GM23338 (cell line): ENCODE results near the gene GNA12. TPM values are rescaled to one million over a fixed set of nuclear protein-coding genes. Genes with fewer than 3 reads are reported as not detected.

Experiments
- ATAC-seq: fragments of 200-7000 bp; cut with Tn5 transposase; 3 replicates; pipeline ENCODE4 v1.9.1; 2020
- DNase-seq: peaks from one replicate; pipeline ENCODE4 v3.0.0-alpha.2; 2015; ENCODE audit warnings: low spot score
- H2AFZ ChIP-seq: fragments of 200-600 bp; sonication (generic); 2 replicates; pipeline ENCODE4 v1.8.0; 2016; ENCODE audit warnings: antibody characterized with exemption, mild to moderate bottlenecking, moderate library complexity
- H3F3A ChIP-seq: fragments of 200-600 bp; sonication (generic); replicated peaks from 2 replicates; pipeline ENCODE4 v1.8.0; 2017; ENCODE audit warnings: antibody characterized with exemption, mixed run types, low read depth
- H3K27ac ChIP-seq: fragments of 200-600 bp; sonication (generic); 2 replicates; pipeline ENCODE4 v1.6.1; 2016; ENCODE audit warnings: low read depth
- H3K27me3 ChIP-seq: fragments of 200-600 bp; sonication (generic); 2 replicates; pipeline ENCODE4 v1.8.0; 2016; ENCODE audit warnings: mild to moderate bottlenecking, mixed run types, moderate library complexity; ENCODE audit not compliant: insufficient read depth
- H3K36me3 ChIP-seq: fragments of 200-600 bp; sonication (generic); 2 replicates; pipeline ENCODE4 v1.8.0; 2016; ENCODE audit warnings: mild to moderate bottlenecking; ENCODE audit not compliant: insufficient read depth
- H3K4me1 ChIP-seq: fragments of 200-600 bp; sonication (generic); 2 replicates; pipeline ENCODE4 v1.8.0; 2016; ENCODE audit warnings: mild to moderate bottlenecking, moderate library complexity; ENCODE audit not compliant: insufficient read depth
- H3K4me2 ChIP-seq: fragments of 200-600 bp; sonication (generic); 2 replicates; pipeline ENCODE4 v1.7.1; 2017; ENCODE audit warnings: mixed run types
- H3K4me3 ChIP-seq: fragments of 200-600 bp; sonication (generic); 2 replicates; pipeline ENCODE4 v1.6.1; 2016; ENCODE audit warnings: mixed run types
- H3K79me2 ChIP-seq: fragments of 200-600 bp; sonication (generic); replicated peaks from 2 replicates; pipeline ENCODE4 v1.8.0; 2017; ENCODE audit warnings: mild to moderate bottlenecking; ENCODE audit not compliant: insufficient read depth
- H3K9me2 ChIP-seq: fragments of 200-600 bp; sonication (generic); 2 replicates; pipeline ENCODE4 v1.8.0; 2017; ENCODE audit not compliant: insufficient read depth
- H4K20me1 ChIP-seq: fragments of 200-600 bp; sonication (generic); replicated peaks from 2 replicates; pipeline ENCODE4 v1.8.0; 2017; ENCODE audit warnings: mild to moderate bottlenecking; ENCODE audit not compliant: insufficient read depth
- H3K27ac Mint-ChIP-seq: 2 replicates; pipeline ENCODE4 v1.8.0; 2020; ENCODE audit warnings: inconsistent platforms, mild to moderate bottlenecking, moderate library complexity, mixed read lengths
- H3K27me3 Mint-ChIP-seq: 3 replicates; pipeline ENCODE4 v1.8.0; 2022; ENCODE audit warnings: low read depth, mild to moderate bottlenecking, moderate library complexity, mixed read lengths, inconsistent platforms; ENCODE audit not compliant: insufficient read depth, poor library complexity
- H3K36me3 Mint-ChIP-seq: 3 replicates; pipeline ENCODE4 v1.8.0; 2021; ENCODE audit warnings: low read depth, mild to moderate bottlenecking, inconsistent platforms, moderate library complexity, mixed read lengths
- H3K4me1 Mint-ChIP-seq: 3 replicates; pipeline ENCODE4 v1.8.0; 2020; ENCODE audit warnings: mild to moderate bottlenecking, inconsistent platforms, mixed read lengths
- H3K4me3 Mint-ChIP-seq: 3 replicates; pipeline ENCODE4 v1.8.0; 2021; ENCODE audit warnings: moderate library complexity, mild to moderate bottlenecking, inconsistent platforms, mixed read lengths
- H3K9me3 Mint-ChIP-seq: 3 replicates; pipeline ENCODE4 v1.8.0; 2020; ENCODE audit warnings: moderate library complexity, mild to moderate bottlenecking, inconsistent platforms, mixed read lengths
- CREB1 ChIP-seq: fragments of 250-450 bp; sonication (Bioruptor Pico); IDR thresholded peaks from 2 replicates; pipeline ENCODE4 v1.5.0; 2020; ENCODE audit warnings: low read depth, mild to moderate bottlenecking, moderate library complexity
- EZH2phosphoT487 ChIP-seq: fragments of 200-600 bp; sonication (generic); IDR thresholded peaks from one replicate; pipeline ENCODE4 v1.8.1; 2018; ENCODE audit warnings: antibody characterized with exemption; ENCODE audit not compliant: unreplicated experiment
- JUNB ChIP-seq: IDR thresholded peaks from one replicate; pipeline ENCODE4 v1.6.1; 2016; ENCODE audit warnings: antibody characterized with exemption; ENCODE audit not compliant: unreplicated experiment
- NANOG ChIP-seq: IDR thresholded peaks from 2 replicates; pipeline ENCODE4 v1.6.1; 2016; ENCODE audit warnings: antibody characterized with exemption, borderline replicate concordance
- POLR2AphosphoS5 ChIP-seq: IDR thresholded peaks from 2 replicates; pipeline ENCODE4 v1.6.1; 2016; ENCODE audit warnings: antibody characterized with exemption, low read depth
- STAT1 ChIP-seq: IDR thresholded peaks from one replicate; pipeline ENCODE4 v1.6.1; 2016; ENCODE audit warnings: antibody characterized with exemption; ENCODE audit not compliant: unreplicated experiment
- ZNF331 ChIP-seq: fragments of 250-450 bp; sonication (Bioruptor Pico); IDR thresholded peaks from 2 replicates; pipeline ENCODE4 v1.5.0; 2020; ENCODE audit warnings: low read depth, mild to moderate bottlenecking, moderate library complexity
- polyA plus RNA-seq: library from polyadenylated mRNA; unstranded; fragments of >200 nt; fragmentation: Nextera tagmentation; extraction: Ambion mirVana; gene quantifications from 2 replicates; pipeline ENCODE4 v1.2.1, GENCODE V29; 2016
- total RNA-seq: library from RNA; depleted of rRNA; stranded (reverse); fragments of >200 nt; shearing (Covaris generic); gene quantifications from 2 replicates; pipeline ENCODE4 v1.2.3, GENCODE V29; 2014
- TF ChIP-seq, protein P1 (sequence below), 2 experiments: fragments of 200-600 bp in 1 of 2; sonication (generic) in 1 of 2; conservative IDR thresholded peaks; 2 replicates each; pipeline versions ENCODE4 v1.5.1 to v1.6.1; 2016 to 2017; ENCODE audit warnings: antibody characterized with exemption in 2 of 2, low read depth in 2 of 2, mild to moderate bottlenecking in 2 of 2, moderate library complexity in 1 of 2
- TF ChIP-seq, protein P2 (sequence below): IDR thresholded peaks from one replicate; pipeline ENCODE4 v1.6.1; 2018; ENCODE audit warnings: antibody characterized with exemption; ENCODE audit not compliant: unreplicated experiment
- TF ChIP-seq, protein P3 (sequence below): IDR thresholded peaks from 2 replicates; pipeline ENCODE4 v1.6.1; 2016; ENCODE audit warnings: antibody characterized with exemption

The GNA12 gene
- total and polyA plus RNA-seq, 2 experiments from 2014 or later: 24.0 to 87.7 TPM

DNA sequence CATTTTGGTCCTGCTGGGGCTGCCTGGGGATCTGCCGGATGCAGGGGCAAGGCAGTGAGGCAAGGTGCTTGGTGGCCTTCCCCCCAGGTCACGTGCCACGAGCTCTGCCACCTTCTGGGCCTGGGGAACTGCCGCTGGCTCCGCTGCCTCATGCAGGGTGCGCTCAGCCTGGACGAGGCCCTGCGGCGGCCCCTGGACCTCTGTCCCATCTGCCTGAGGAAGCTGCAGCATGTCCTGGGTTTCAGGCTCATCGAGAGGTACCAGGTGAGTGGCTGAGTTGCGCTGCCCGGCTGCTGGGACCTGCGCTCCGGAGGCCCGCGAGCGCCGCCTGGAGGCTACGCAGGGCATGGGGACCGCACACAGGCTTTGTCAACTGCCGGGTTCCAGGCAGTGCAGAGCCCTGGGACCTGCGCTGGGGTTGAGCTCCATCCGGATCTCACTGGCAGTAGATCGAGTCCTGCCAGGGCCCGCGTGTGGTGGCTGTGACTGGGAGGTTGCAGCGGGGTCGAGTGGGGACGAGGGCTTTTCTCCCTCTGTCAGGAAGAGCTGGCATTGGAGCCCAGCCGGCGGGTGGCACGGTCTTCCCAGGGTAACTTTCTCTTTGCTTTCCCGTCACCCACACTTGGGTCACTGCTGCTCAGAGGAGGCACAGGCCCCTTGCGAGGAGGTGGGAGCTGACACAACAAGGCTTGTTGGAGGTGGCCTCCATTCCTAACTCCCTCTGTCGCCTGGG is 134.4 kb downstream of the GNA12 start:
- H3K36me3 Mint-ChIP-seq: peaks cover 13% of the 10 kb centered on the region
- H3K4me2 ChIP-seq: no peak overlapping the region

More for the DNA sequence above, 134.4 kb downstream of the GNA12 start:
- Mint-ChIP-seq H3K27me3 (peaks cover 17% of the 10 kb centered on the region), H3K4me3 (no peak overlapping the region), H3K9me3 (0 out of 3 replicates have a peak, but pooled peaks cover 2% of the 10 kb centered on the region), H3K27ac (no peak overlapping the region), H3K4me1 (peaks cover 22% of the 10 kb centered on the region)
- Histone ChIP-seq H3F3A (no peaks in the 10 kb centered on the region), H2AFZ (no peak overlapping the region), H3K36me3 (no peaks in the 10 kb centered on the region), H3K27me3 (no peaks in the 10 kb centered on the region), H3K4me1 (no peaks in the 10 kb centered on the region), H3K9me2 (no peaks in the 10 kb centered on the region), H4K20me1 (no peaks in the 10 kb centered on the region; the same call in 1 of the 2 replicates), H3K27ac (no peak overlapping the region), H3K79me2 (no peaks in the 10 kb centered on the region), H3K4me3 (no peak overlapping the region)
- ATAC-seq (peak; percentile 91), DNase-seq (peak; percentile 93)
- TF ChIP-seq, protein P1, sequence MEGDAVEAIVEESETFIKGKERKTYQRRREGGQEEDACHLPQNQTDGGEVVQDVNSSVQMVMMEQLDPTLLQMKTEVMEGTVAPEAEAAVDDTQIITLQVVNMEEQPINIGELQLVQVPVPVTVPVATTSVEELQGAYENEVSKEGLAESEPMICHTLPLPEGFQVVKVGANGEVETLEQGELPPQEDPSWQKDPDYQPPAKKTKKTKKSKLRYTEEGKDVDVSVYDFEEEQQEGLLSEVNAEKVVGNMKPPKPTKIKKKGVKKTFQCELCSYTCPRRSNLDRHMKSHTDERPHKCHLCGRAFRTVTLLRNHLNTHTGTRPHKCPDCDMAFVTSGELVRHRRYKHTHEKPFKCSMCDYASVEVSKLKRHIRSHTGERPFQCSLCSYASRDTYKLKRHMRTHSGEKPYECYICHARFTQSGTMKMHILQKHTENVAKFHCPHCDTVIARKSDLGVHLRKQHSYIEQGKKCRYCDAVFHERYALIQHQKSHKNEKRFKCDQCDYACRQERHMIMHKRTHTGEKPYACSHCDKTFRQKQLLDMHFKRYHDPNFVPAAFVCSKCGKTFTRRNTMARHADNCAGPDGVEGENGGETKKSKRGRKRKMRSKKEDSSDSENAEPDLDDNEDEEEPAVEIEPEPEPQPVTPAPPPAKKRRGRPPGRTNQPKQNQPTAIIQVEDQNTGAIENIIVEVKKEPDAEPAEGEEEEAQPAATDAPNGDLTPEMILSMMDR (conservative IDR thresholded peaks at IDR 0.05; ENCODE audit: low read depth in 2 of 2): peak; percentile 85 to 97
- TF ChIP-seq ZNF331 (CRISPR knock-in tag) (no peak; the same call in 1 of the 2 replicates), POLR2AphosphoS5 (no peak), JUNB (no peak), NANOG (no peak), STAT1 (no peak), EZH2phosphoT487 (no peak), CREB1 (CRISPR knock-in tag) (peak; percentile 12; the same call in 1 of the 2 replicates)
- TF ChIP-seq, protein P2, sequence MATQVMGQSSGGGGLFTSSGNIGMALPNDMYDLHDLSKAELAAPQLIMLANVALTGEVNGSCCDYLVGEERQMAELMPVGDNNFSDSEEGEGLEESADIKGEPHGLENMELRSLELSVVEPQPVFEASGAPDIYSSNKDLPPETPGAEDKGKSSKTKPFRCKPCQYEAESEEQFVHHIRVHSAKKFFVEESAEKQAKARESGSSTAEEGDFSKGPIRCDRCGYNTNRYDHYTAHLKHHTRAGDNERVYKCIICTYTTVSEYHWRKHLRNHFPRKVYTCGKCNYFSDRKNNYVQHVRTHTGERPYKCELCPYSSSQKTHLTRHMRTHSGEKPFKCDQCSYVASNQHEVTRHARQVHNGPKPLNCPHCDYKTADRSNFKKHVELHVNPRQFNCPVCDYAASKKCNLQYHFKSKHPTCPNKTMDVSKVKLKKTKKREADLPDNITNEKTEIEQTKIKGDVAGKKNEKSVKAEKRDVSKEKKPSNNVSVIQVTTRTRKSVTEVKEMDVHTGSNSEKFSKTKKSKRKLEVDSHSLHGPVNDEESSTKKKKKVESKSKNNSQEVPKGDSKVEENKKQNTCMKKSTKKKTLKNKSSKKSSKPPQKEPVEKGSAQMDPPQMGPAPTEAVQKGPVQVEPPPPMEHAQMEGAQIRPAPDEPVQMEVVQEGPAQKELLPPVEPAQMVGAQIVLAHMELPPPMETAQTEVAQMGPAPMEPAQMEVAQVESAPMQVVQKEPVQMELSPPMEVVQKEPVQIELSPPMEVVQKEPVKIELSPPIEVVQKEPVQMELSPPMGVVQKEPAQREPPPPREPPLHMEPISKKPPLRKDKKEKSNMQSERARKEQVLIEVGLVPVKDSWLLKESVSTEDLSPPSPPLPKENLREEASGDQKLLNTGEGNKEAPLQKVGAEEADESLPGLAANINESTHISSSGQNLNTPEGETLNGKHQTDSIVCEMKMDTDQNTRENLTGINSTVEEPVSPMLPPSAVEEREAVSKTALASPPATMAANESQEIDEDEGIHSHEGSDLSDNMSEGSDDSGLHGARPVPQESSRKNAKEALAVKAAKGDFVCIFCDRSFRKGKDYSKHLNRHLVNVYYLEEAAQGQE: no peak
- TF ChIP-seq, protein P3, sequence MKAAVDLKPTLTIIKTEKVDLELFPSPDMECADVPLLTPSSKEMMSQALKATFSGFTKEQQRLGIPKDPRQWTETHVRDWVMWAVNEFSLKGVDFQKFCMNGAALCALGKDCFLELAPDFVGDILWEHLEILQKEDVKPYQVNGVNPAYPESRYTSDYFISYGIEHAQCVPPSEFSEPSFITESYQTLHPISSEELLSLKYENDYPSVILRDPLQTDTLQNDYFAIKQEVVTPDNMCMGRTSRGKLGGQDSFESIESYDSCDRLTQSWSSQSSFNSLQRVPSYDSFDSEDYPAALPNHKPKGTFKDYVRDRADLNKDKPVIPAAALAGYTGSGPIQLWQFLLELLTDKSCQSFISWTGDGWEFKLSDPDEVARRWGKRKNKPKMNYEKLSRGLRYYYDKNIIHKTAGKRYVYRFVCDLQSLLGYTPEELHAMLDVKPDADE: no peak
